GM18858 (cell line): ENCODE measurements around the gene OR4D11.
A peak's percentile ranks its signal among the peaks of the same experiment; 100 is the strongest.
"Not testable (repeated sequence)": the region's sequence is repeated elsewhere in the genome, so short reads cannot be mapped to it uniquely, and the experiment has no call there.

Source experiments
- ATAC-seq: cut with Tn5 transposase; IDR thresholded peaks from one replicate; pipeline ENCODE4 v1.9.1; 2021; ENCODE audit not compliant: unreplicated experiment

OR4D11 gene

DNA sequence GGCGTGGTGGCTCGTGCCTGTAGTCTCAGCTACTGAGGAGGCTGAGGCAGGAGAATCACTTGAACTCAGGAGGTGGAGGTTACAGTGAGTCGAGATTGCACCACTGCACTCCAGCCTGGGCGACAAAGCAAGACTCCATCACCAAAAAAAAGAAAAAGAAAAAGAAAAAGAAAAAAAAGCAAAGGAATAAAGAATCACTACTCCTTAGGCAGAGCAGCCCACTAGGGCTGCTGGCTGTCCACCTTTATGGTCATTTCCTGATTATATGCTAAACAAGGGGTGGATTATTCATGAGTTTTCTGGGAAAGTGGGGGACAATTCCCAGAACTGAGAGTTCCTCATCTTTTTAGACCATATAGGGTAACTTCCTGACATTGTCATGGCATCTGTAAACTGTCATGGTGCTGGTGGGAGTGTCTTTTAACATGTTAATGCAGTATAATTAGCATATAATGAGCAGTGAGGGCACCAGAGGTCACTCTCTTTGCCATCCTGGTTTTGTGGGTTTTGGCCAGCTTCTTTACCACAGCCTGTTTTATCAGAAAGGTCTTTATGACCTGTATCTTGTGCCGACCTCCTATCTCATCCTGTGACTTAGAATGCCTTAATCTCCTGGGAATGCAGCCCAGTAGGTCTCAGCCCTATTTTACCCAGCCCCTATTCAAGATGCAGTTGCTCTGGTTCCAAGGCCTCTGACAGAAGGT lies 44.4 kb downstream of the OR4D11 start:
- not testable (repeated sequence) for ATAC-seq

DNA sequence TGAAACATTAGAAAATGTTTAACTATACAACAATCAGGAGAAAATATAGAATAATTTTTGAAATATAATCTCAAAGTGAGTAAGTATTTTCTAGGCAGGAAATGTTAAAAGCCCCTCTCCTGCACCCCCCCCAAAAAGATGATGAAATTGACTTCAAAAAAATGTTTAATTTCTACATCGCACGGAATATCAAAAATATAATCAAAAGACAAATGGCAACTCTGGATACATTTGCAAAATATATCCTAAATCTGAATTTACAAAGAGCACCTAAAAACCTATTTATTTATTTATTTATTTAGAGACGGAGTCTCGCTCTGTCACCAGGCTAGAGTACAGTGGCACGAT lies 44.9 kb downstream of the OR4D11 start:
- no peak for ATAC-seq

DNA sequence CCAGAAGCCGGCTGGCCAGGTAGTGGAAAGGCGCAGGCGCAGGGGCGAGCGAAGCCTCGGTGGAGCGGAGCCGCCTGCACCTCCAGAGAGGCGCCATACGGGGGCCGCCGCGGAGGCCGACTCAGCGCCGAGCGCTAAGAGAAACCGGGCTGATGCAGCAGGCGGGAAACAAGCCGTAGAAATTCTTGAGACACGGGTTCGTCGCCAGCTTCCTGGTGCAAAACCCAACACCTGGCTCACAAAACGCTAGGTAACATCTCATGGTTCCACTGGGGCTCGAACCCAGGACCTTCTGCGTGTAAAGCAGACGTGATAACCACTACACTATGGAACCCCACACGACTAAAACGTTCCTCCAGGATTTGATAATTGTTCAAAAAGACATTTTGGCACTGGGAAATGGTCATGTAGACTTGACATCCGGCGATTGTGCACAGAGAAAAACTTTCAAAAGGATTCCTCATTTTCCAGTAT lies 47.0 kb downstream of the OR4D11 start:
- peak; percentile 87 for ATAC-seq

DNA sequence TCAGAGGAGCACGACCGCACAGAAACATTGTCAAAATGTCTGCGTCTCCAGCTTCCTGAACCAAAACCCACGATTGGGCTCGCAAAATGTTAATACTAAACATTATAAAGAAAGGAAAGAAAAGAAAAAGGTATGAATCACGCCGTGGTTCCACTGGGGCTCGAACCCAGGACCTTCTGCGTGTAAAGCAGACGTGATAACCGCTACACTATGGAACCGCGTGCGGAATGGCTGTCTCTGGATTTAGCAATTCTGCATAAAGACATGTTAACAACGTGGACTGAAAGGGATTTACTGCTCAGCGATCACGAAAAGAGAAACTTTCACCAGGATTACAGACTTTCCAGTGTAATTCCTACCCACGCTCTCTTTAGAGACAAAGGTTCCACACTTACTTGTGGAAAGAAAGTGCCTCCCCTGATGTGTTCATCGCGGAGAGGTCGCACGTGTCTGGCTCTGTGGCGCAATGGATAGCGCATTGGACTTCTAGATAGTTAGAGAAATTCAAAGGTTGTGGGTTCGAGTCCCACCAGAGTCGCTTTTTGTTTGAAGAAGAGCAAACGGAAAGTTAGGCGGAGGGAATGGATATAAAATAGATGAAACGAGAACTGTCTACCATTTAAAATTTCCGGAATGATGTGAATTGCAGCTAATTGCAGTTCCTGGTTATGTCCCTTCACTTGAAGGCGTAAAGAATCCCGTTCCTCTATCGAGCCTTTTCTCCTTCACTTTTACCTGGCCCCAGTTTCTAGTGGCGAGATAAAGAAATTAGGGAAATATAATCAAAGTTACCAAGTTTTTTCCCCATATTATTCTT lies 47.7 kb downstream of the OR4D11 start:
- peak; percentile 16 for ATAC-seq

DNA sequence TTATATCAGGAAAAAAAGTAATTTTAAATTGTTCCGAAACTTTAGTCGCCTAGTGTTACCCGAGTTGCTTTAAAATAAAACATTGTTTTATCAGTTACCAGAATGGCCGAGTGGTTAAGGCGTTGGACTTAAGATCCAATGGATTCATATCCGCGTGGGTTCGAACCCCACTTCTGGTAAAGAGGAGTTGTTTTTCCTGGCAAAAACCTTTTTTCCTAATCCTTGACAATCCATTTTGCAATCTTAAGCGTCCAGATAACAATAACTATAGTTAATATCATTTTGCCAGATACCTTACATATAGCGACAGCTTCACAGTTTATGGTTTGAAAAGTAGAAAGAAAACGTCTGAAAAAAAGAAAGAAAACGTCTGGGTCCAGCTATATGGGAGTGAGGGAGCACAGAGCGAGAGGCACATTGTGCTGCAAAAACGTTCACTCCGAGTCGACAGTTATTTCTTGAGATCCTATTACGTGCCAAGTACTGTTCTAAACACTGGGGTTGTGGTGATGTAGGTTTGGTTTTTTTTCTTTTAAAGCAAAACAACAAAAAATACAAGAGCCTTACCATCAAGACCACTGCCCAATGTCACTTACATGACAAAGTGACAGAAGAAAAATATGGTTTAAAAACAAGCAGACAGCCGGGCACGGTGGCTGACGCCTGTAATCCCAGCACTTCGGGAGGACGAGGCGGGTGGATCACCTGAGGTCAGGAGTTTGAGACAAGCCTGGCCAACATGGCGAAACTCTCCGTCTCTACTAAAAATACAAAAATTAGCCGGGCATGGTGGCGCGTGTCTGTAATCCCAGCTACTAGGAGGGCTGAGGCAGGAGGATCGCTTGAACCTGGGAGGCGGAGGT lies 48.5 kb downstream of the OR4D11 start:
- no peak for ATAC-seq

DNA sequence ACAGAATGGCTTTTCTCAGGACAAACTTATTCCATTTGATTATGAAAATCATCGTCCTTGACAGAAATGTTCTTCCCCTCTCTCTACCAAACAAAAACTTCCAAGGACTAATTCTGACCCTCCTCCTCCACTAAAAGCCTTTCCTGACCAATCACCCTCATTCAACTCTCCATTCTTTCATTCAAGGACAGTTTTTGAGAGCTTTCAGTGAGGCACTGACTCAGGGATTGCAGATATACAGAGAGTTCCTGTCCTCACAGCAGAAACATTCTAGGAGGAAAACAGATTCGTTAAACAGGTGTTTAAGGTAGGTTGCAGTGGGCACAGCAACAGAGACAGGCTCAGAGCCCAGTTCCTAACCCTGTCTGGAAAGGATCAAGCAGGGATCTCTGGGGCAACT lies 49.5 kb downstream of the OR4D11 start:
- ATAC-seq, result no peak

DNA sequence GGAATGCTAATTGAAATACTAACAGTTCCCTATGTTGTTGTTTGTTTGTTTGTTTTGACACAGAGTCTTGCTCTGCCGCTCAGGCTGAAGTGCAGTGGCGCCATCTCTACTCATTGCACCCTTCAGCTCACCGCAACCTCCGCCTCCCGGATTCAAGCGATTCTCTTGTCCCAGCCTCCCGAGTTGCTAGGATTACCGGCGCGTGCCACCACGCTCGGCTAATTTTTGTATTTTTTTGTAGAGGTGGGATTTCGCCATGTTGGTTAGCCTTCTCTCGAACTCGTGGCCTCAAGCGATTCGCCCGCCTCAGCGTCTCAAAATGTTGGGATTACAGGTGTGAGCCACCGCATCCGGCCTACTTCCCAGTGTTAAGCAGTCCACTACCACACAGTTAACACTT lies 49.9 kb downstream of the OR4D11 start:
- no peak for ATAC-seq
